Measurements from ENCODE around the gene SPATA16.
"Not testable (repeated sequence)": the region's sequence is repeated elsewhere in the genome, so short reads cannot be mapped to it uniquely, and the experiment has no call there.

SPATA16 gene

DNA sequence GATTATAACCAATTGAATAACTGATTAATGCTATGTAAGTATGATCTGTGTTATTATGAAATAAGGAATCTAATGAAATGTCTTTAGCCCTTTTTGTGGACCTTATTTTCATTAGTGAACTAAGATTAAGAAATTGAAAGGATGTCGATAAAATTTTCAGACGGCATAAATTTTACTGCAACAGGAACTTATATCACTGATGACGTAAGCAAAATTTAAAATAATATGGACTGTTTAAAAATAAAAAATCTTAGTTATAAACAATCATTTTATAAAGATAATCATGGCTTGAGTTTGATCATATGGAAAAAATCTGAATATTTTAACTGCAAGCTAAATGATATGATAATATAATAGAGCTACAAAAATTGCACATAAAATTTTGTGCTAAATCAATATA, 112.7 kb downstream of the SPATA16 start:
- in situ Hi-C loops (cut with MboI; ENCODE audit: low pct_unique_long_range_greater_than_20kb, low sequenced_read_pairs, unreplicated experiment), result no loop called here
- TF ChIP-seq, protein P1, sequence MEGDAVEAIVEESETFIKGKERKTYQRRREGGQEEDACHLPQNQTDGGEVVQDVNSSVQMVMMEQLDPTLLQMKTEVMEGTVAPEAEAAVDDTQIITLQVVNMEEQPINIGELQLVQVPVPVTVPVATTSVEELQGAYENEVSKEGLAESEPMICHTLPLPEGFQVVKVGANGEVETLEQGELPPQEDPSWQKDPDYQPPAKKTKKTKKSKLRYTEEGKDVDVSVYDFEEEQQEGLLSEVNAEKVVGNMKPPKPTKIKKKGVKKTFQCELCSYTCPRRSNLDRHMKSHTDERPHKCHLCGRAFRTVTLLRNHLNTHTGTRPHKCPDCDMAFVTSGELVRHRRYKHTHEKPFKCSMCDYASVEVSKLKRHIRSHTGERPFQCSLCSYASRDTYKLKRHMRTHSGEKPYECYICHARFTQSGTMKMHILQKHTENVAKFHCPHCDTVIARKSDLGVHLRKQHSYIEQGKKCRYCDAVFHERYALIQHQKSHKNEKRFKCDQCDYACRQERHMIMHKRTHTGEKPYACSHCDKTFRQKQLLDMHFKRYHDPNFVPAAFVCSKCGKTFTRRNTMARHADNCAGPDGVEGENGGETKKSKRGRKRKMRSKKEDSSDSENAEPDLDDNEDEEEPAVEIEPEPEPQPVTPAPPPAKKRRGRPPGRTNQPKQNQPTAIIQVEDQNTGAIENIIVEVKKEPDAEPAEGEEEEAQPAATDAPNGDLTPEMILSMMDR (IDR thresholded peaks at IDR 0.05; ENCODE audit: extremely low read depth, insufficient read depth, missing control alignments), result no peak
- DNase-seq (ENCODE audit: low spot score), result no peak

DNA sequence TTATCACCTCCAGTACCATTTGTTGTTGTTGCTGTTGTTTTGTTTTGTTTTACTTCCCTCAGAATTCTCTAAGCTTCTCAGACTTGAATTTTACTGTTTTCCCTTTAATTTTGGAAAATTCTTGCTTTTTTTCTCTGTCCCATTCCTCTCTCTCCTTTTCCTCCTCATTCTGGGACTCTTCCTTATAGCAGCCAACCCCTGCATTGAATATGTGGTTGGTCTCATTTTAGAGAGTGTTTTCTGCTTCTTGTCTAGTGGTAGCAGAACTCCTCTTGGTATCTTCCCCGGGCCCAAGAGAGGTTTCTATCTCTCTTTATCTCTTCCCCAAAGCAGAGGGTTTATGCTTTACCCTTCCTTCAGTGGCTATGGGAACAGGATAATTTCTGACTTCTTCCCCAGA, 113.6 kb downstream of the SPATA16 start:
- TF ChIP-seq, protein P1 (IDR thresholded peaks at IDR 0.05; ENCODE audit: extremely low read depth, insufficient read depth, missing control alignments), result no peak
- in situ Hi-C loops (cut with MboI; ENCODE audit: low pct_unique_long_range_greater_than_20kb, low sequenced_read_pairs, unreplicated experiment), result no loop called here
- no peak for DNase-seq (ENCODE audit: low spot score)

DNA sequence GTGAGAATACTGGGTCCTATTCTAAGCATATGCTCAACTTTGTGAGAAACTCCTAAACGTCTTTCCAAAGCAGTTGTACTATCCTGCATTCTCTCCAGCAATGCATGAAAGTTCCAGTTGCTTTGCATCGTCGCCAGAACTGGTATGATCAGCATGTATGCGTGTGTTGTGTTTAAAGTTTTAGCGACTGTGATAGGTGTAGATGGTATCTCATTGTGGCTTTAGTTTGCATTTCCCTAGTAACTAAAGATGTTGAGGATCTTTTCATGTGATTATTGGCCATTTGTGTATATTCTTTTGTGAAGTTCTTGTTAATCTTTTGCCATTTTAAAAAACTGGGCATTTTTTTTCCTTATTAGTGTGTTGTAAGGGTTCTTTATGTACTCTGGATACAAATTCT, 115.1 kb downstream of the SPATA16 start:
- TF ChIP-seq, protein P1 (IDR thresholded peaks at IDR 0.05; ENCODE audit: extremely low read depth, insufficient read depth, missing control alignments), result no peak
- DNase-seq (ENCODE audit: low spot score), result no peak
- in situ Hi-C loops (cut with MboI; ENCODE audit: low pct_unique_long_range_greater_than_20kb, low sequenced_read_pairs, unreplicated experiment), result no loop called here

DNA sequence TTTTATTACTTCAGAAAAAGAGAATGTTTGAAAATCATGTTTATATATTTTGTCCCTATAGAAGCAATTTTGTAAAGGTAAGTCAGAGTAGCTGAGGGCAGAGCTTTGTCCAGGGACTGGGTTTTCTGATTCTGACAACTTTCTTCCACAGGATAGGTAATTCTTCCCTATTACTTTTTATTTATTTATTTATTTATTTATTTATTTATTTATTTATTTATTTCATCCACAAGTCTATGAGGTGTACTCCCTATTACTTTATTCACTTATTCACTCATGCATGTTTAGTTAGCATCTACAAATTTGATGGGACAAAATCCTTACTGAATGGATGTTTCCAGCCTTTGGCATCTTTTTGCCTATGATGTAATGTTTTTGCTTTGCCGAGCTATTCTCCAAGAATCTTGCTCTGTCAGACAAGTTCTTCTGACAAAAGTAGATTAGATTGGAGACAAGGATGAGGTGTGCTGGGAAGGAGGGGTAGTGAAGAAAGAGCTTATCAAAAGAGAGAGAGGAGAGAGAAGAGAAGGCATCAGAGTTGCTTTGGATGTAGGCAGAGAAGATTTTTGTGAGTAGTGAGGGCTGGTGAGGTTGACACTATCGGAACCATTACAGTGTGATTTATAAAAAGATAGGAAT, 119.4 kb downstream of the SPATA16 start:
- TF ChIP-seq, protein P1 (IDR thresholded peaks at IDR 0.05; ENCODE audit: extremely low read depth, insufficient read depth, missing control alignments), result no peak
- in situ Hi-C loops (cut with MboI; ENCODE audit: low pct_unique_long_range_greater_than_20kb, low sequenced_read_pairs, unreplicated experiment), result no loop called here
- DNase-seq (ENCODE audit: low spot score), result no peak

DNA sequence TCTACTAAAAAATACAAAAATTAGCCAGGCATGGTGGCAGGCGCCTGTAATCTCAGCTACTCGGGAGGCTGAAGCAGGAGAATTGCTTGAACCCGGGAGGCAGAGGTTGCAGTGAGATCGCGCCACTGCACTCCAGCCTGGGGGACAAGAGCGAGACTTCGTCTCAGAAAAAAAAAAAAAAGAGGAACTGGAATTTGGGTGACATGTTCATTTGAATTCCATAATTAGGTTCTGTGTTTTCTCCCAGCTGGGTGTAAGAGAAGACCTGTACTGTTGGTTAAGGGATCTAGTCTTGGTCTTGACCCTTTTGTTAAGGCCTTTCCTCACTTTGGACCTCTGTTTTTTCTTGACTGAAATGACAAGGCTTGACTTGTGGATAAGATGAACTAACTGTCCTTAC, 120.9 kb downstream of the SPATA16 start:
- DNase-seq (ENCODE audit: low spot score); in situ Hi-C loops (cut with MboI; ENCODE audit: low pct_unique_long_range_greater_than_20kb, low sequenced_read_pairs, unreplicated experiment): not testable (repeated sequence)

DNA sequence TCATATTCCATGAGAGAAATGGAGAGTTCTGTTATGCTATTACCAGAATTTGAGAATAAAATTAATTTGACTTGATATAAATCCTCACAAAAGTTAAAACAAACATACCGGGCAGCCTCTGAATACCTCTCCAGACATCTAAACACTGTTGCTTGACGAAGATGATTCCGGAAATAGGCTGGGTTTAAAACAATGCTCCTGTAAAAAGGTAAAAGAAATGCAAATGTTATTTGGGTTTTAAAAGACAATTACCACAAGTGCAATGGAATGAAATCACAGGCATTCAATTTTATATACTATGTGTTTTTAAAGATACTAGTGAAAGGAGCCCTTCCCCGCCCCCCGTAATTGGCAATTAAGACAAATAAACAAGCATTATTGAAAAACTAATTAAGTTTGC, 121.7 kb downstream of the SPATA16 start:
- no peak for DNase-seq (ENCODE audit: low spot score)
- TF ChIP-seq, protein P1 (IDR thresholded peaks at IDR 0.05; ENCODE audit: extremely low read depth, insufficient read depth, missing control alignments), result no peak
- in situ Hi-C loops (cut with MboI; ENCODE audit: low pct_unique_long_range_greater_than_20kb, low sequenced_read_pairs, unreplicated experiment), result no loop called here

DNA sequence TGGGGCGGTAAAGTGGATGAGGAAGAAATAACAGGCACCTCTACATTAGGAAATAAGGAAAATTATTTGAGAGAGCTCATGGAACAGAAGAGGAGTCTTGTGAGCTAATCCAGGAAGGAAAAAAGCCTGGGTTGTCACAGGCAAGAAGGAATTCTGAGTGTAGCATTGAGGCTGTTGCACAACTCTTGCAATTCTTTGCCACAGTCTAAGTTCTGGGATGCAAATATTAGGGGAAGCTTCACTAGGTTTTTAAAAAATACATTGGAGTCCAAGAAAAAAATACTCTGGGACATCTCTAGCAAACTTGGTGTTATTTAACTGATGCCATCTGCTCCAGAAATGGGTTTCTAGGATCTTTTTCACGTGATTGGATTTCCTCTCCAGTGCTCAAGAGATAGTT, 122.3 kb downstream of the SPATA16 start:
- DNase-seq (ENCODE audit: low spot score), result no peak
- TF ChIP-seq, protein P1 (IDR thresholded peaks at IDR 0.05; ENCODE audit: extremely low read depth, insufficient read depth, missing control alignments), result no peak
- in situ Hi-C loops (cut with MboI; ENCODE audit: low pct_unique_long_range_greater_than_20kb, low sequenced_read_pairs, unreplicated experiment), result no loop called here
